CD4-positive, alpha-beta T cell treated with Interleukin-6 for 4 hours (primary cell): ENCODE measurements around the gene TBL1X.

Experiments
- DNase-seq: peaks from one replicate; pipeline ENCODE4 v3.0.0-alpha.2; 2020; ENCODE audit warnings: mixed read lengths

The TBL1X gene

GRCh38 chrX:9538544-9539045, 73.7 kb downstream of the TBL1X start:
- no peak for DNase-seq

- no peak for DNase-seq
These were observed 74.9 kb downstream of the TBL1X start for GRCh38 chrX:9539605-9540387.

- DNase-seq, result no peak
These were observed 77.4 kb downstream of the TBL1X start for GRCh38 chrX:9542106-9542760.

GRCh38 chrX:9542761-9543111, 77.9 kb downstream of the TBL1X start:
- no peak for DNase-seq

GRCh38 chrX:9555354-9555753, 90.5 kb downstream of the TBL1X start:
- no peak for DNase-seq

- no peak for DNase-seq
These were observed 92.2 kb downstream of the TBL1X start for GRCh38 chrX:9557091-9557490.

- DNase-seq, result no peak
These were observed 92.7 kb downstream of the TBL1X start for GRCh38 chrX:9557521-9557920.

- no peak for DNase-seq
These were observed 93.8 kb downstream of the TBL1X start for GRCh38 chrX:9558615-9559014.

GRCh38 chrX:9560219-9560618, 95.4 kb downstream of the TBL1X start:
- DNase-seq, result no peak

- no peak for DNase-seq
These were observed 96.3 kb downstream of the TBL1X start for GRCh38 chrX:9561199-9561598.

- DNase-seq, result no peak
These were observed 98.0 kb downstream of the TBL1X start for GRCh38 chrX:9562851-9563250.

- peak; percentile 39 for DNase-seq
These were observed 101.3 kb downstream of the TBL1X start for GRCh38 chrX:9566150-9566621.

- DNase-seq, result no peak
These were observed 105.0 kb downstream of the TBL1X start for GRCh38 chrX:9569876-9570301.

GRCh38 chrX:9573282-9574106, 108.6 kb downstream of the TBL1X start:
- DNase-seq, result no peak

- no peak for DNase-seq
These were observed 111.2 kb downstream of the TBL1X start for GRCh38 chrX:9576059-9576458.

GRCh38 chrX:9577555-9577954, 112.7 kb downstream of the TBL1X start:
- no peak for DNase-seq

- no peak for DNase-seq
These were observed 113.4 kb downstream of the TBL1X start for GRCh38 chrX:9578083-9578779.

- no peak for DNase-seq
These were observed 117.0 kb downstream of the TBL1X start for GRCh38 chrX:9581771-9582385.

GRCh38 chrX:9582956-9583355, 118.1 kb downstream of the TBL1X start:
- DNase-seq, result no peak

GRCh38 chrX:9586992-9587392, 122.1 kb downstream of the TBL1X start:
- no peak for DNase-seq

- no peak for DNase-seq
These were observed 122.8 kb downstream of the TBL1X start for GRCh38 chrX:9587642-9588041.

- no peak for DNase-seq
These were observed 126.6 kb downstream of the TBL1X start for GRCh38 chrX:9591496-9591895.
